ENCODE results near the gene DNAJB9.
"Not testable (repeated sequence)": the region's sequence is repeated elsewhere in the genome, so short reads cannot be mapped to it uniquely, and the experiment has no call there.

DNAJB9 gene

GRCh38 chr7:108569381-108570145 is at the start of gene DNAJB9, which contains the start of gene THAP5:
DNAJB9 (plus strand) TSS chr7:108569874; CDS start chr7:108571727, 1,853 bp downstream.
THAP5 (minus strand) TSS chr7:108569706; CDS start chr7:108569569, 137 bp downstream.
- peak within 1 kb of the TSS; percentile 87 for H3K4me3 ChIP-seq (ENCODE audit: low read depth, low read length)

- no peak overlapping the region for H3K4me3 ChIP-seq (ENCODE audit: low read depth, low read length)
These were observed 46.9 kb upstream of the DNAJB9 start for GRCh38 chr7:108522780-108523179.

- peak overlapping the region; percentile 63 for H3K4me3 ChIP-seq (ENCODE audit: low read depth, low read length)
These were observed 44.2 kb upstream of the DNAJB9 start for GRCh38 chr7:108525327-108525984.

GRCh38 chr7:108525985-108526767 is 43.5 kb upstream of the DNAJB9 start, which contains the start of gene PNPLA8:
PNPLA8 (minus strand) TSS chr7:108526135; CDS start chr7:108515491, 10,644 bp downstream.
- peak within 1 kb of the TSS; percentile 63 for H3K4me3 ChIP-seq (ENCODE audit: low read depth, low read length)

- H3K4me3 ChIP-seq (ENCODE audit: low read depth, low read length) = peak overlapping the region; percentile 47
These were observed 43.0 kb upstream of the DNAJB9 start for GRCh38 chr7:108526768-108527017.

- H3K4me3 ChIP-seq (ENCODE audit: low read depth, low read length) = no peak overlapping the region
These were observed 41.4 kb upstream of the DNAJB9 start for GRCh38 chr7:108528183-108528712.

- no peak overlapping the region for H3K4me3 ChIP-seq (ENCODE audit: low read depth, low read length)
These were observed 40.3 kb upstream of the DNAJB9 start for GRCh38 chr7:108529341-108529740.

- H3K4me3 ChIP-seq (ENCODE audit: low read depth, low read length) = no peak overlapping the region
These were observed 36.0 kb upstream of the DNAJB9 start for GRCh38 chr7:108533712-108534111.

GRCh38 chr7:108535257-108535656 is 34.4 kb upstream of the DNAJB9 start:
- H3K4me3 ChIP-seq (ENCODE audit: low read depth, low read length) = no peak overlapping the region

- H3K4me3 ChIP-seq (ENCODE audit: low read depth, low read length) = no peak overlapping the region
These were observed 33.9 kb upstream of the DNAJB9 start for GRCh38 chr7:108535744-108536143.

- H3K4me3 ChIP-seq (ENCODE audit: low read depth, low read length) = no peak overlapping the region
These were observed 32.4 kb upstream of the DNAJB9 start for GRCh38 chr7:108537229-108537628.

GRCh38 chr7:108538236-108538635 is 31.4 kb upstream of the DNAJB9 start:
- H3K4me3 ChIP-seq (ENCODE audit: low read depth, low read length) = not testable (repeated sequence)

GRCh38 chr7:108538685-108539084 is 31.0 kb upstream of the DNAJB9 start:
- not testable (repeated sequence) for H3K4me3 ChIP-seq (ENCODE audit: low read depth, low read length)

- H3K4me3 ChIP-seq (ENCODE audit: low read depth, low read length) = no peak overlapping the region
These were observed 28.2 kb upstream of the DNAJB9 start for GRCh38 chr7:108541478-108541877.

- not testable (repeated sequence) for H3K4me3 ChIP-seq (ENCODE audit: low read depth, low read length)
These were observed 21.4 kb upstream of the DNAJB9 start for GRCh38 chr7:108548141-108548896.

- H3K4me3 ChIP-seq (ENCODE audit: low read depth, low read length) = not testable (repeated sequence)
These were observed 13.0 kb upstream of the DNAJB9 start for GRCh38 chr7:108556665-108557064.

- H3K4me3 ChIP-seq (ENCODE audit: low read depth, low read length) = no peak overlapping the region
These were observed 12.5 kb upstream of the DNAJB9 start for GRCh38 chr7:108557191-108557590.

- H3K4me3 ChIP-seq (ENCODE audit: low read depth, low read length) = no peak overlapping the region
These were observed 12.1 kb upstream of the DNAJB9 start for GRCh38 chr7:108557617-108558016.

GRCh38 chr7:108559253-108559652 is 10.4 kb upstream of the DNAJB9 start:
- H3K4me3 ChIP-seq (ENCODE audit: low read depth, low read length) = no peak overlapping the region

- H3K4me3 ChIP-seq (ENCODE audit: low read depth, low read length) = no peak overlapping the region
These were observed 8.5 kb upstream of the DNAJB9 start for GRCh38 chr7:108561047-108561619.

All from iPS-11a (cell line).